Spleen (tissue), 7 donors: ENCODE data around the gene TBC1D3B.
"Not testable (repeated sequence)": the region's sequence is repeated elsewhere in the genome, so short reads cannot be mapped to it uniquely, and the experiment has no call there.

Experiments
- CTCF ChIP-seq, 11 experiments: fragments of 200-600 bp in 7 of 11; fragments of 450-650 bp in 4 of 11; sonication (generic) in 4 of 11; IDR thresholded peaks in 8 of 11; conservative IDR thresholded peaks in 3 of 11; 1 replicate in 7 of 11; 2 replicates in 4 of 11; pipeline versions ENCODE4 v1.4.0 to v1.8.0; 2016 to 2021; ENCODE audit warnings: antibody characterized with exemption in 11 of 11, inconsistent platforms in 4 of 11, mild to moderate bottlenecking in 1 of 11
- POLR2A ChIP-seq, 3 donors: fragments of 450-650 bp; IDR thresholded peaks; one replicate each; pipeline ENCODE4 v1.5.1; 2017; ENCODE audit warnings: antibody characterized with exemption in 3 of 3, mild to moderate bottlenecking in 1 of 3
- POLR2AphosphoS5 ChIP-seq, 3 donors: sonication (generic); formaldehyde crosslinking; IDR thresholded peaks; one replicate each; pipeline ENCODE4 v1.5.1; 2017; ENCODE audit warnings: antibody characterized with exemption in 3 of 3
- donor health status: DM: no; HTN: no; CAD: no; lungs with moderate emphysema.
- donor health status: DM: no; HTN: no; CAD: no.
- donor health status: DM: no; HTN: no; CAD: no.

GRCh38 chr17:36201506-36201905, 25.1 kb upstream of the TBC1D3B start:
- not testable (repeated sequence) for TF ChIP-seq POLR2AphosphoS5 (IDR thresholded peaks at IDR 0.05); CTCF (IDR thresholded peaks at IDR 0.05 in 8 of 11, conservative IDR thresholded peaks at IDR 0.05 in 3 of 11); POLR2A (IDR thresholded peaks at IDR 0.05)
